ENCODE results near the gene SERINC2. TPM values are rescaled to one million over a fixed set of nuclear protein-coding genes. Genes with fewer than 3 reads are reported as not detected.

Gene SERINC2
- total RNA-seq, result 10.9 and 22.4 TPM in 2 replicates

DNA sequence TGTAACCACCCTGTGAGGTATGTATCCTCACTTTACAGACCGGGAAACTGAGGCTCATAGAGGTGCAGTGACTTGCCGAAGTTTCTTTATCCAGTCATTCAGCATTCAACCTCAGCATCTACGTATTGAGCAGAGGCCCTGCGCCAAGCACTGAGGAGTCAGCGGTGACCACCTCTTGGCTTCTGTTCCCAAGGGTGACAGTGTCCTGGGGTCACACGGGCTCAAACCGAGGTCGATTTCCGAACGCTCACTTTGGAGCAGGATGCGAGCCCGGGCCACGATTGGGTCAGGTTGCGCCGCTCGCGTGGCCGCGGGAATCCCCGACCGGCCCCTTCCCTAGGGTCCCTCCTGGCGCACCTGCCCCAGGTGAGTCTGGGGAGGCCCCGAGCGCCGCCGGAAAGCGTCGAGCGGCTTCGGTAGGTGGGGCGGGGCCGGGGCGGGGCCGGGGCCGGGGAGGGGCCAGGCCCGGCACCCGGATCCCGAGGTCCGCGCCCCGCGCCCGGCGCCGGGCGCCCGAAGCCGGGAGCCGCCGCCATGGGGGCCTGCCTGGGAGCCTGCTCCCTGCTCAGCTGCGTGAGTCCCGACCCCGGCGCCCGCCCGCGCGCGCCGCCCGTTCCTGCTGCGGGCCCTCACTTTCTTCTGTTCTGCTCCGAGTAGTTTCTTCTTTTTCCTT, at the start of gene SERINC2:
SERINC2 (plus strand) TSS at position 482 of the 673 bp plus-strand sequence; CDS start at position 535, 53 bp downstream.
- peaks cover 48% of the 10 kb centered on the region for H3K79me2 ChIP-seq (ENCODE audit: insufficient read depth, low read length)
- H3K4me3 ChIP-seq (ENCODE audit: insufficient read depth, low read length), result peak within 1 kb of the TSS; percentile 88
- DNase-seq (ENCODE audit: insufficient read length, low spot score, missing footprints), result peak; percentile 93
- peaks cover 17% of the 10 kb centered on the region for H3K36me3 ChIP-seq (ENCODE audit: insufficient read depth, low read length)
- H4K20me1 ChIP-seq (ENCODE audit: insufficient read depth, low read length), result peaks cover 4% of the 10 kb centered on the region
- peak within 1 kb of the TSS; percentile 90 for H3K4me2 ChIP-seq (ENCODE audit: insufficient read depth, low read length)
- peaks cover 56% of the 10 kb centered on the region for H3K4me1 ChIP-seq (ENCODE audit: insufficient read depth, low read length)
- H2AFZ ChIP-seq (ENCODE audit: low read length), result peak within 1 kb of the TSS; percentile 83
- no peaks in the 10 kb centered on the region for H3K9me3 ChIP-seq (ENCODE audit: low read depth, low read length)
- TF ChIP-seq, protein P1, sequence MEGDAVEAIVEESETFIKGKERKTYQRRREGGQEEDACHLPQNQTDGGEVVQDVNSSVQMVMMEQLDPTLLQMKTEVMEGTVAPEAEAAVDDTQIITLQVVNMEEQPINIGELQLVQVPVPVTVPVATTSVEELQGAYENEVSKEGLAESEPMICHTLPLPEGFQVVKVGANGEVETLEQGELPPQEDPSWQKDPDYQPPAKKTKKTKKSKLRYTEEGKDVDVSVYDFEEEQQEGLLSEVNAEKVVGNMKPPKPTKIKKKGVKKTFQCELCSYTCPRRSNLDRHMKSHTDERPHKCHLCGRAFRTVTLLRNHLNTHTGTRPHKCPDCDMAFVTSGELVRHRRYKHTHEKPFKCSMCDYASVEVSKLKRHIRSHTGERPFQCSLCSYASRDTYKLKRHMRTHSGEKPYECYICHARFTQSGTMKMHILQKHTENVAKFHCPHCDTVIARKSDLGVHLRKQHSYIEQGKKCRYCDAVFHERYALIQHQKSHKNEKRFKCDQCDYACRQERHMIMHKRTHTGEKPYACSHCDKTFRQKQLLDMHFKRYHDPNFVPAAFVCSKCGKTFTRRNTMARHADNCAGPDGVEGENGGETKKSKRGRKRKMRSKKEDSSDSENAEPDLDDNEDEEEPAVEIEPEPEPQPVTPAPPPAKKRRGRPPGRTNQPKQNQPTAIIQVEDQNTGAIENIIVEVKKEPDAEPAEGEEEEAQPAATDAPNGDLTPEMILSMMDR (IDR thresholded peaks at IDR 0.05; ENCODE audit: extremely low read depth, low read depth, low read length), result no peak
- peak within 1 kb of the TSS; percentile 73 for H3K27ac ChIP-seq (ENCODE audit: low read depth, low read length)
- H3K27me3 ChIP-seq (ENCODE audit: insufficient read depth, low read length), result no peaks in the 10 kb centered on the region

DNA sequence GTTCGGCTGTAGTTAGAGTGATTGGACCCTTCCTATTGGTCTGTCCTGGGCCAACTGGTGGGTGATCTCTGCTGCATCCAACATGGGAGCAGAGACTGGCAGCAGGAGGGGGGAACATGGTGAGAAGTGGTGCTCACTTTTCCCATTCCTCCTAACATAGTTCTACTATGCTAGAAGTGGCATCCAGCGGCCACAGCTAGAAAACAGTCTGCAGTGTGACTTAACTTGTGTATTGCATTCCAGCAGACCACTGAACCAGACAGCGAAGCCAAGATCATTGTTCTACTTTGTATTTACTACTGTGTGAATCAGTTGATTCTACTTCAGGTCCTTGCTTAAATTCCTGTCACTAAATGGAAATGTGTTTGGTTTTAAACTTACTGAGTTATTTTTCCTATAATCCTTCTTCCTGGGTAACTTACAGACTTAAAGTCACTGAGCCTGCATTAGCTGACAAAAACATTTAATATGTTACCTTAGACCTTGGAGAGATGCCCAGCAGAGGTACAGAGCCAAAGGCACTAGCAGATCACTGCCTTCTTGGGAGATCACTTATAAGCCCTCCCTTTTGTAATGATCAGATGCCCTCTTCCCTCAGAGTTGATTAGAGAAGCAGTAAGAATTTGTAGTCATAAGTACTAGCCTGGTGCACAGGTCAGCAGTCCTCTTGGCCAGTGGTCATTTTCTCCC, 48.3 kb upstream of the SERINC2 start:
- no peak overlapping the region for H2AFZ ChIP-seq (ENCODE audit: low read length)
- peaks cover 3% of the 10 kb centered on the region for H4K20me1 ChIP-seq (ENCODE audit: insufficient read depth, low read length)
- H3K4me1 ChIP-seq (ENCODE audit: insufficient read depth, low read length), result no peaks in the 10 kb centered on the region
- H3K36me3 ChIP-seq (ENCODE audit: insufficient read depth, low read length), result peaks cover 38% of the 10 kb centered on the region
- H3K27me3 ChIP-seq (ENCODE audit: insufficient read depth, low read length), result no peaks in the 10 kb centered on the region
- no peak overlapping the region for H3K4me3 ChIP-seq (ENCODE audit: insufficient read depth, low read length)
- H3K79me2 ChIP-seq (ENCODE audit: insufficient read depth, low read length), result no peaks in the 10 kb centered on the region
- no peaks in the 10 kb centered on the region for H3K9me3 ChIP-seq (ENCODE audit: low read depth, low read length)
- DNase-seq (ENCODE audit: insufficient read length, low spot score, missing footprints), result no peak
- no peak overlapping the region for H3K27ac ChIP-seq (ENCODE audit: low read depth, low read length)
- TF ChIP-seq, protein P1 (IDR thresholded peaks at IDR 0.05; ENCODE audit: extremely low read depth, low read depth, low read length), result no peak
- no peak overlapping the region for H3K4me2 ChIP-seq (ENCODE audit: insufficient read depth, low read length)

DNA sequence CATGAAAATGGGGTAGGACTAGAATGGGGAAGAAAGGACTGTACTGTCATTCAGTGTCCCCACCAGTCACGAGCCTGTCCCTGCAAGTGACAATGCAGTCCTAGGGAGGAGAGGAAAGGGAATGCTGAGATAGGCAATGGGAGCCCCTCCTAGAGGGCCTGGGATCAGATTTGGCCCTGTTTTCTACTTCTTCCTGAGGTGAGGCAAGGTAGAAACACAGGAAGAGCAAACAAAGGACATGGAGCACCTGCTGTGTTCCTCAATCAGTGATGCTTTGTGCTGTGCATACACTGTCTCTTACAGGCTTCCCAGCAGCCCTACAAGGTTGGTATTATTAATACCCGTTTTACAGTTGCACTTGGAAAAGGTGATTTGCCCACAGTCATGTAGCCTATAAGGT, 46.2 kb upstream of the SERINC2 start:
- no peaks in the 10 kb centered on the region for H3K27me3 ChIP-seq (ENCODE audit: insufficient read depth, low read length)
- no peaks in the 10 kb centered on the region for H3K4me1 ChIP-seq (ENCODE audit: insufficient read depth, low read length)
- no peak for DNase-seq (ENCODE audit: insufficient read length, low spot score, missing footprints)
- TF ChIP-seq, protein P1 (IDR thresholded peaks at IDR 0.05; ENCODE audit: extremely low read depth, low read depth, low read length), result no peak
- H3K4me2 ChIP-seq (ENCODE audit: insufficient read depth, low read length), result no peak overlapping the region
- H3K79me2 ChIP-seq (ENCODE audit: insufficient read depth, low read length), result no peaks in the 10 kb centered on the region
- no peak overlapping the region for H3K4me3 ChIP-seq (ENCODE audit: insufficient read depth, low read length)
- H4K20me1 ChIP-seq (ENCODE audit: insufficient read depth, low read length), result peaks cover 3% of the 10 kb centered on the region
- H2AFZ ChIP-seq (ENCODE audit: low read length), result no peak overlapping the region
- peaks cover 29% of the 10 kb centered on the region for H3K36me3 ChIP-seq (ENCODE audit: insufficient read depth, low read length)
- H3K27ac ChIP-seq (ENCODE audit: low read depth, low read length), result no peak overlapping the region
- no peaks in the 10 kb centered on the region for H3K9me3 ChIP-seq (ENCODE audit: low read depth, low read length)

DNA sequence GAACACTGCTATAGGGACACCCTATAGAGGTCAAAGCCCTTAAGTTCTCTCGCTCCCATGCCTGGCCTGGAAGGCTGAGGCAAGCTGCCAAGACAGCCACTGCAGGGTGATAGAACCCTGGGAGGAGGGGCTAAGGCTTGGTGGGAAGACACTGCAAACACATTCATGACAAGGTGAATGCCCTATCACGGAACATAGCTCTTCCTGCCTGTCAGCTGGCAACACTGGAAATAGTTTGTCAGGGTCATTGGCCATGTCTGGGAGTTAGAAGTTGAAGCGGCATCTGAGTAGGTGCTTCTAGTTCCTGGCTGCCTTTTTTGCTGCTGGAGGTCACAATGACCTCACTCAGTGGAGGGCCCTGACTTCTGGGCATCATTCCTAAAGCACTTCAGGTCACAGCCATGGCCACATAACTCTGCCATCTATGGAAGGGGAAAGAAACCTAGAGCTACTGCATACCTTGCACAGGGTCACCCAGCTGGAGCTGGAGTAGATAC, 44.4 kb upstream of the SERINC2 start:
- no peak for DNase-seq (ENCODE audit: insufficient read length, low spot score, missing footprints)
- TF ChIP-seq, protein P1 (IDR thresholded peaks at IDR 0.05; ENCODE audit: extremely low read depth, low read depth, low read length), result no peak
- no peaks in the 10 kb centered on the region for H4K20me1 ChIP-seq (ENCODE audit: insufficient read depth, low read length)
- no peaks in the 10 kb centered on the region for H3K27me3 ChIP-seq (ENCODE audit: insufficient read depth, low read length)
- H3K9me3 ChIP-seq (ENCODE audit: low read depth, low read length), result no peaks in the 10 kb centered on the region
- H3K4me3 ChIP-seq (ENCODE audit: insufficient read depth, low read length), result no peak overlapping the region
- H3K27ac ChIP-seq (ENCODE audit: low read depth, low read length), result no peak overlapping the region
- H3K4me1 ChIP-seq (ENCODE audit: insufficient read depth, low read length), result peaks cover 8% of the 10 kb centered on the region
- no peak overlapping the region for H3K4me2 ChIP-seq (ENCODE audit: insufficient read depth, low read length)
- H3K79me2 ChIP-seq (ENCODE audit: insufficient read depth, low read length), result no peaks in the 10 kb centered on the region
- peaks cover 28% of the 10 kb centered on the region for H3K36me3 ChIP-seq (ENCODE audit: insufficient read depth, low read length)
- H2AFZ ChIP-seq (ENCODE audit: low read length), result no peak overlapping the region
